IPS-18c (cell line): ENCODE data around the gene RAB3IL1.

Source experiments
- H3K4me3 ChIP-seq: 2 replicates; pipeline ENCODE4 v1.7.0; 2013; ENCODE audit warnings: low read depth, mild to moderate bottlenecking, low read length, moderate library complexity; ENCODE audit not compliant: insufficient read depth
- H3K9me3 ChIP-seq: one replicate; pipeline ENCODE4 v1.6.1; 2013; ENCODE audit warnings: mild to moderate bottlenecking, low read length, moderate library complexity; ENCODE audit not compliant: control insufficient read depth, insufficient read depth

RAB3IL1 gene

GRCh38 chr11:61866958-61867343 lies 50.4 kb downstream of the RAB3IL1 start:
- no peaks in the 10 kb centered on the region for H3K9me3 ChIP-seq
- no peak overlapping the region for H3K4me3 ChIP-seq

DNA sequence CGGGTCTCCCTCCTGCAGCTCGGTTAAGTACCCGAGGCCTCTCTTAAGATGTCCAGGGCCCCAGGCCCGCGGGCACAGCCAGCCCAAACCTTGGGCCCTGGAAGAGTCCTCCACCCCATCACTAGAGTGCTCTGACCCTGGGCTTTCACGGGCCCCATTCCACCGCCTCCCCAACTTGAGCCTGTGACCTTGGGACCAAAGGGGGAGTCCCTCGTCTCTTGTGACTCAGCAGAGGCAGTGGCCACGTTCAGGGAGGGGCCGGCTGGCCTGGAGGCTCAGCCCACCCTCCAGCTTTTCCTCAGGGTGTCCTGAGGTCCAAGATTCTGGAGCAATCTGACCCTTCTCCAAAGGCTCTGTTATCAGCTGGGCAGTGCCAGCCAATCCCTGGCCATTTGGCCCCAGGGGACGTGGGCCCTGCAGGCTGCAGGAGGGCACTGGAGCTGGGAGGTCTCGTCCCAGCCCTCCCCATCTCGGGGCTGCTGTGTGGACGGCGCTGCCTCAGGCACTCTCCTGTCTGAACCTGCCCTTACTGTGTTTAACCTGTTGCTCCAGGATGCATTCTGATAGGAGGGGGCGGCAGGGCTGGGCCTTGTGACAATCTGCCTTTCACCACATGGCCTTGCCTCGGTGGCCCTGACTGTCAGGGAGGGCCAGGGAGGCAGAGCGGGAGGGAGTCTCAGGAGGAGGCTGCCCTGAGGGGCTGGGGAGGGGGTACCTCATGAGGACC lies 51.0 kb downstream of the RAB3IL1 start:
- H3K9me3 ChIP-seq = no peaks in the 10 kb centered on the region
- no peak overlapping the region for H3K4me3 ChIP-seq

DNA sequence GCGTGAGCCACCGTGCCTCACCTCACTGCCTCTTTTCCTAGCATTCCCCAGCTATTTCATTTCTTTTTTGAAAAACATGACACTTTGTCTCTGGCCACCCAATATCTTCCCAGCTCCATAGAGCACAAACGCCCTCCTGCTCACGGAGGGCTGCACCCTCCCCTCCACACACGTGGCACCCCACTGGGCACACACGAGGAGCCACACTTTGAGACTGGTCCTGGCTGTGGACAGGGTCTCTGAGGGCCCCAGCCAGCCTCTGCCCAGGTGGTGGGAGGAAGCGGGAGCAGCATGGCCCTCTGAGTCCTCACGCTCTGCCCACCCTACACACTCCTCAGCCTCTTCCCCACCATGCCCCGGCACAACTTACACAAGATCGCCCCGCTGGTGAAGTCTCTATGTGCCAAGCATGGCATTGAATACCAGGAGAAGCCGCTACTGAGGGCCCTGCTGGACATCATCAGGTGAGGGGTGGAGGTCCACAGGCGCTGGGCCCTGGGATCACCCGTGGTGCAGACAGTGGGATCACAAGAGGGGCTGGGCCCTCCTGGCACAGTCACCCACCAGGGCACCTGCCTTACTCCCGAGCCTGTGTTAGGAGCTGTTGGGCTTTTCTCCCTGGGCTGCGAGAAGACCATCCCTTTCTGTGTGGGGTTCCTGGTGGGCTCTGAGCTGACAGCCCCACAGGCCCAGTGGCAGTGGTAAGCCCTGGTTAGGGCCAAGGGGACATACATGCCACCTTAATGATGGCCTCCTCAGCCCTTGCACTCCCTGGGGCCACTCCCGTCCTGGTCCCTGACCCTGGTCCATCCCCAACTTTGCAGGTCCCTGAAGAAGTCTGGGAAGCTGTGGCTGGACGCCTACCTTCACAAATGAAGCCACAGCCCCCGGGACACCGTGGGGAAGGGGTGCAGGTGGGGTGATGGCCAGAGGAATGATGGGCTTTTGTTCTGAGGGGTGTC lies 52.3 kb downstream of the RAB3IL1 start:
- H3K9me3 ChIP-seq = no peaks in the 10 kb centered on the region

DNA sequence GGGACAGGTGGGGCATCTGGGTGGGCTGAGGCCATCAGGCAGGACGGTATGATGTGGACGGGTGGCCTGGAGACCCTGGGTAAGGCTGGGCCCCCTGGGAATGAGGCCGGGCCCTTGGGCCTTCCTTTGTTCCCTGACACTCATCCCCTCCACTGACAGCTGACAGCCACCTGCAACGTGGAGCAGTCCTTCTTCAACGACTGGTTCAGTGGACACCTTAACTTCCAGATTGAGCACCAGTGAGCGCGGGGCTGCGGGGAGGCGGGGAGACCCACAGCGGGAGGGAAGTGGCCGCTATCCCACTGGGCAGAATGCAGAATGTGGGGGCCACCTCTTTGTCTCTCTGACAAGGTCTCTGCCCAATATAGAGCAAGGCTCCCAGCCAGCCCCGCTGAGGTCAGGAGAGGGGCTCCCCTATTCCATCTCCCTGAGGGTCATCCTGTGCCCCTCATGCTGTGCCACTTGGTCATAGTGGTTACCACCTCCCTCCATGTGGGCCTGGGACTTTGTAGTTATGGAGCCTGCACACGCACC lies 53.8 kb downstream of the RAB3IL1 start:
- Histone ChIP-seq H3K4me3 (no peak overlapping the region), H3K9me3 (no peaks in the 10 kb centered on the region)

More for the DNA sequence above, 52.3 kb downstream of the RAB3IL1 start:
- no peak overlapping the region for H3K4me3 ChIP-seq

DNA sequence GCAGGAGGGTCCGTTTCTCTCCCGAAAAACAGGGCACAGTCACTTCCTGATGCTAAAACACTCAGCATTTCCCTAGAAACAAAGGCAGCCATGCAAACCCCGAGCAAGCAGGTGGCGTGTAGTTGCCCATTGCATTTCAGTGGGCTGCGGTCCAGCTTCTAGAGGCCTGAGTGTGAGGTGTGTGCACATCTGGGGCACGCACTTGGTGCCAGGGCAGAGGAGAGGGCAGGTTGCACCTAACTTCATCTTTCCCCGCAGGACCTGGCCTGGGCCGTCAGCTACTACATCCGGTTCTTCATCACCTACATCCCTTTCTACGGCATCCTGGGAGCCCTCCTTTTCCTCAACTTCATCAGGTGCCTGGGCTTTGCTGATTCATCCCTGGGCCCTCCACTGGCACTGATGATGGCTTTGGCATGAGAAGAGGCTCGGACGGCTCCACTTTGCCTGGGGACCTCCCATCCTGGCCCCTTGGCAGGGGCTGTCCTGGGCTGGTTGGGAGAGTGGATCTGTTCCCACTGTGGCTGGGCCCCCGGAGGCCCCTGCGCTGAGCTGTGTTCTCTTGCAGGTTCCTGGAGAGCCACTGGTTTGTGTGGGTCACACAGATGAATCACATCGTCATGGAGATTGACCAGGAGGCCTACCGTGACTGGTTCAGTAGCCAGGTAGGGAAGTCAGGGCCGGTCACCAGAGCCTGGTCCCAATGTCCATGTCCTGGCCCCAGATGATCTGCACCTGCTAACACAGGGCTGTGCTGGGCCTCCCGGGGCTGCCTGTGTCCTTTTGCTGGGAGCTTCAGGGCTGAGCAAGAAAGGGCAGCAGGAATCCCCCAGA lies 54.4 kb downstream of the RAB3IL1 start:
- H3K9me3 ChIP-seq = no peaks in the 10 kb centered on the region
- H3K4me3 ChIP-seq = no peak overlapping the region

GRCh38 chr11:61861634-61862033 lies 55.7 kb downstream of the RAB3IL1 start:
- Histone ChIP-seq H3K4me3 (no peak overlapping the region), H3K9me3 (no peaks in the 10 kb centered on the region)

- no peak overlapping the region for H3K4me3 ChIP-seq
Measured at GRCh38 chr11:61860054-61860903, 57.1 kb downstream of the RAB3IL1 start.

DNA sequence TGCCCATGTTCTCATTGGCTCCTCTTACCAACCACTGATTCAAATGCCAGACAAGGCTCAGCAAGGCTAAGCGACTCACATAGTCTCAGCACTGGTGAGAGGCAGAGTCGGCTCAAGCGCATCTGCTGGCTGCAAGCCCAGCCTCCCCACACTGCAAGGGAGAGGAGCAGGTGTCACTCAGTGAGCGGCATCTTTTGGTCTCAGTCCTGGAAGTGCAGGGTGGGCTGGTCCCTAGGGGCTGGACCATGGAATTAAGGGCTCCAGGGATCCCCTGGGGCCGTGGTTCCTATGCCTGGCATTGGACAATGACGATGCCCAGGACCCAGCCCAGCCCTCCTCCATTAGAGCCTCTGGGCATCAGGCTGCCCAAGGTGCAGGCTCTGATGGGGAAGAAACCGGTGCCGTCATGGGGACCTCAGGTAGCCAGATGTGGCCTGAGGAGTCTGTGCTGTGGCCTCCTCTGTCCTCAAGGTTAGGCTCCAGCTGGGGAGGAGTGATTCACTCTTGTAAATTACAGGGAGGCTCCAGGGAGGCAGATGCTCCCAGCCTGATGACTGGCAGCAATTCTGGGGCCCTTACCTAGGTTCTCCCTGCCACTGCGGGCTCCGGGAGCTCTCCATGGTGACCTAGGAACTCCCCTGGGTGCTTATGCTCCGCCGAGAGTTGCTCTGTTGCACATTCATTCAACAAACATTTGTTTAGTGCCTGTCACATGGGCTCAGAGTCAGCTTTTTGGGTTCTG lies 61.3 kb downstream of the RAB3IL1 start:
- no peak overlapping the region for H3K4me3 ChIP-seq

More at GRCh38 chr11:61860054-61860903, 57.1 kb downstream of the RAB3IL1 start:
- no peaks in the 10 kb centered on the region for H3K9me3 ChIP-seq

GRCh38 chr11:61854966-61855714 lies 62.2 kb downstream of the RAB3IL1 start:
- Histone ChIP-seq H3K4me3 (no peak overlapping the region), H3K9me3 (no peaks in the 10 kb centered on the region)

More for the DNA sequence above, 61.3 kb downstream of the RAB3IL1 start:
- H3K9me3 ChIP-seq = no peaks in the 10 kb centered on the region

GRCh38 chr11:61854206-61854895 lies 63.0 kb downstream of the RAB3IL1 start:
- Histone ChIP-seq H3K9me3 (no peaks in the 10 kb centered on the region), H3K4me3 (no peak overlapping the region)

GRCh38 chr11:61853698-61854169 lies 63.6 kb downstream of the RAB3IL1 start:
- Histone ChIP-seq H3K4me3 (no peak overlapping the region), H3K9me3 (no peaks in the 10 kb centered on the region)

- no peaks in the 10 kb centered on the region for H3K9me3 ChIP-seq
- no peak overlapping the region for H3K4me3 ChIP-seq
Measured at GRCh38 chr11:61851900-61852295, 65.5 kb downstream of the RAB3IL1 start.

- Histone ChIP-seq H3K4me3 (no peak overlapping the region), H3K9me3 (no peaks in the 10 kb centered on the region)
Measured at GRCh38 chr11:61851113-61851899, 66.1 kb downstream of the RAB3IL1 start.

GRCh38 chr11:61850687-61851086 lies 66.7 kb downstream of the RAB3IL1 start:
- no peaks in the 10 kb centered on the region for H3K9me3 ChIP-seq
- no peak overlapping the region for H3K4me3 ChIP-seq
